ENCODE measurements around the gene SLC23A2. TPM values are rescaled to one million over a fixed set of nuclear protein-coding genes. Genes with fewer than 3 reads are reported as not detected.

Gene SLC23A2
- polyA plus RNA-seq, 3 donors = 3.3 to 28.4 (median 6.4) TPM

DNA sequence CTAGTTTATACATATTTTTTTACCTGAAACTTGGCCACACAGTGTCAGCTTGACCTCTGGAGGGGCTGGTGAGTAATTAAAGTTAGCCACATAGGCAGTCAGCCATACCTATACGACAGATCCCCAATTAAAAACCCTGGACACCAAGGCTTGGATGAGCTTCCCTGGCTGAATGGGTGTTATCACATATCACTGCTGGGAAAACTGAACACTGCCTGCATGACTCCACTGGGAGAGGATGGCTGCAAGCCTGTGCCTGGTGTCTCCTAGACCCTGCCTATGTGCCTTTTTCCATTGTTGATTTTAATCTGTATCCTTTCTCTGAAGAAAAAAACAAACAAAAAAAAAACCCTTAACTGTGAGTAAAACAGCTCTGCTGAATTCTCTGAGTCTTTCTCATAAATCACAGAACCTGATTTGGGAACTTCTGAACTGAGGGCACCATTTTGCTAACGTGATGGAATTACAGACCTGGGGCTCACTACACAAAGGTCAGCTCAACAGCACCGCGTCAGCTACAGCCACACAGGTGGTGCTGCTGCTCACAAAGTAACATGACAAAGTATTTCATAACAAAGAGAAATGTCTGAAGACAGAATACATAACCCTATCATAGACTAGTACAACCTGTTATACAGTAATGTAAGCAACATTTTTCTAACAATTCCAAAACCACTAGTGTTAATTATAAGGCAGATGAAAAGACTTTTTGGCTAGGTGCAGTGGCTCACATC is 97.0 kb downstream of the SLC23A2 start:
- 100% methylated on average over 1 of the region's 4 CpGs for WGBS (ENCODE audit: insufficient coverage)
- H3K27me3 Mint-ChIP-seq (ENCODE audit: low read depth in 3 of 3) = peaks cover 0 to 1% (median 0%) of the 10 kb centered on the region in 3 donors
- H3K36me3 ChIP-seq (replicated peaks in 1 of 2; ENCODE audit: control insufficient read depth in 1 of 2, insufficient read depth in 2 of 2, low read length in 2 of 2) = peaks cover 33 to 83% of the 10 kb centered on the region in 2 donors
- no peak overlapping the region for H3K9ac ChIP-seq (ENCODE audit: insufficient read depth, low read length, poor library complexity, severe bottlenecking)
- H3K4me3 Mint-ChIP-seq = no peak overlapping the region
- H3K27ac Mint-ChIP-seq = peak overlapping the region in 1 of 7 donors; percentile 27
- H3K4me1 ChIP-seq (ENCODE audit: control insufficient read depth in 1 of 2, insufficient read depth in 2 of 2, low read length in 2 of 2) = no peaks in the 10 kb centered on the region
- no peak for DNase-seq
- H3K4me1 Mint-ChIP-seq = no peaks in the 10 kb centered on the region
- H4K20me1 ChIP-seq (ENCODE audit: insufficient read depth, low read length) = peaks cover 30% of the 10 kb centered on the region
- H3K27ac ChIP-seq (ENCODE audit: low read depth in 1 of 2, low read length in 2 of 2) = no peak overlapping the region
- no peak overlapping the region for H3K4me3 ChIP-seq (replicated peaks in 1 of 3; ENCODE audit: low read depth in 2 of 3, low read length in 3 of 3)
- peaks cover 8% of the 10 kb centered on the region for H3K79me2 ChIP-seq (ENCODE audit: insufficient read depth, low read length)
- intact Hi-C loops (cut with micrococcal nuclease) = no loop called here
- no peak overlapping the region for H3K4me2 ChIP-seq (replicated peaks; ENCODE audit: extremely low read depth, low read length, poor library complexity, severe bottlenecking)
- H3K36me3 Mint-ChIP-seq = peaks cover 57 to 70% of the 10 kb centered on the region in 2 donors
- H3K9me3 Mint-ChIP-seq = peaks cover 0 to 2% (median 0%) of the 10 kb centered on the region in 7 donors
- TF ChIP-seq, protein P1, sequence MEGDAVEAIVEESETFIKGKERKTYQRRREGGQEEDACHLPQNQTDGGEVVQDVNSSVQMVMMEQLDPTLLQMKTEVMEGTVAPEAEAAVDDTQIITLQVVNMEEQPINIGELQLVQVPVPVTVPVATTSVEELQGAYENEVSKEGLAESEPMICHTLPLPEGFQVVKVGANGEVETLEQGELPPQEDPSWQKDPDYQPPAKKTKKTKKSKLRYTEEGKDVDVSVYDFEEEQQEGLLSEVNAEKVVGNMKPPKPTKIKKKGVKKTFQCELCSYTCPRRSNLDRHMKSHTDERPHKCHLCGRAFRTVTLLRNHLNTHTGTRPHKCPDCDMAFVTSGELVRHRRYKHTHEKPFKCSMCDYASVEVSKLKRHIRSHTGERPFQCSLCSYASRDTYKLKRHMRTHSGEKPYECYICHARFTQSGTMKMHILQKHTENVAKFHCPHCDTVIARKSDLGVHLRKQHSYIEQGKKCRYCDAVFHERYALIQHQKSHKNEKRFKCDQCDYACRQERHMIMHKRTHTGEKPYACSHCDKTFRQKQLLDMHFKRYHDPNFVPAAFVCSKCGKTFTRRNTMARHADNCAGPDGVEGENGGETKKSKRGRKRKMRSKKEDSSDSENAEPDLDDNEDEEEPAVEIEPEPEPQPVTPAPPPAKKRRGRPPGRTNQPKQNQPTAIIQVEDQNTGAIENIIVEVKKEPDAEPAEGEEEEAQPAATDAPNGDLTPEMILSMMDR (IDR thresholded peaks at IDR 0.05) = no peak
- no peaks in the 10 kb centered on the region for H3K9me3 ChIP-seq (replicated peaks in 1 of 2; ENCODE audit: control insufficient read depth in 1 of 2, insufficient read depth in 1 of 2, low read length in 2 of 2)
- H3K27me3 ChIP-seq (ENCODE audit: control insufficient read depth in 2 of 2, insufficient read depth in 2 of 2, low read length in 2 of 2) = no peaks in the 10 kb centered on the region
- no peak overlapping the region for H2AFZ ChIP-seq (ENCODE audit: insufficient read depth, low read depth, low read length, poor library complexity, severe bottlenecking)

DNA sequence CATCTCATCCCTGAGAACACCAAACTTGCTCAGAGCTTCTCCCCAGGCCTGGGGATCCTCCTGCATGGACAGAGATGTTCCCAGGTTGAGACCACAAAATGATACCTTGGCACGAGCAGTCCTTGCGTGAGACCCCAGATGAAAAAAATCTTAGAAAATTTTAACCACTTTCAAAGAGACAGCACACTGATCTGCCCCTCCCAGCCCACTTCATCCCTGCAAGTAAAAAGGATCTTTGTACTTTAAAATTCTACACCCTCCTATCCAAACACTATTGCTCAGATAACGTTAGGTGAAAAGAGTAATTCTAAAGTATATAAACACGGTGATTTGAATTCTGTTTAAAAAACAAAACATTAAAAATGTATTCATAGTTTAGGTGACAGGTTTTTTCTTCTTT is 98.5 kb downstream of the SLC23A2 start:
- H2AFZ ChIP-seq (ENCODE audit: insufficient read depth, low read depth, low read length, poor library complexity, severe bottlenecking) = no peak overlapping the region
- H3K4me1 ChIP-seq (ENCODE audit: control insufficient read depth in 1 of 2, insufficient read depth in 2 of 2, low read length in 2 of 2) = peaks cover 0 to 9% of the 10 kb centered on the region in 2 donors
- H3K79me2 ChIP-seq (ENCODE audit: insufficient read depth, low read length) = peaks cover 8% of the 10 kb centered on the region
- H3K9ac ChIP-seq (ENCODE audit: insufficient read depth, low read length, poor library complexity, severe bottlenecking) = no peak overlapping the region
- peaks cover 46 to 89% of the 10 kb centered on the region in 2 donors for H3K36me3 ChIP-seq (replicated peaks in 1 of 2; ENCODE audit: control insufficient read depth in 1 of 2, insufficient read depth in 2 of 2, low read length in 2 of 2)
- no peak overlapping the region for H3K4me3 Mint-ChIP-seq
- DNase-seq = no peak
- WGBS (ENCODE audit: insufficient coverage) = 90% methylated on average over 2 of the region's 4 CpGs
- peaks cover 0 to 2% (median 0%) of the 10 kb centered on the region in 7 donors for H3K9me3 Mint-ChIP-seq
- no peak overlapping the region for H3K4me2 ChIP-seq (replicated peaks; ENCODE audit: extremely low read depth, low read length, poor library complexity, severe bottlenecking)
- peaks cover 9% of the 10 kb centered on the region for H3K4me1 Mint-ChIP-seq
- TF ChIP-seq, protein P1 (IDR thresholded peaks at IDR 0.05) = no peak
- H3K9me3 ChIP-seq (replicated peaks in 1 of 2; ENCODE audit: control insufficient read depth in 1 of 2, insufficient read depth in 1 of 2, low read length in 2 of 2) = no peaks in the 10 kb centered on the region
- peaks cover 63 to 75% of the 10 kb centered on the region in 2 donors for H3K36me3 Mint-ChIP-seq
- H4K20me1 ChIP-seq (ENCODE audit: insufficient read depth, low read length) = peaks cover 44% of the 10 kb centered on the region
- H3K27me3 Mint-ChIP-seq (ENCODE audit: low read depth in 3 of 3) = peaks cover 0 to 1% (median 1%) of the 10 kb centered on the region in 3 donors
- no peaks in the 10 kb centered on the region for H3K27me3 ChIP-seq (ENCODE audit: control insufficient read depth in 2 of 2, insufficient read depth in 2 of 2, low read length in 2 of 2)
- intact Hi-C loops (cut with micrococcal nuclease) = no loop called here
- H3K27ac Mint-ChIP-seq = no peak overlapping the region
- no peak overlapping the region for H3K4me3 ChIP-seq (replicated peaks in 1 of 3; ENCODE audit: low read depth in 2 of 3, low read length in 3 of 3)
- no peak overlapping the region for H3K27ac ChIP-seq (ENCODE audit: low read depth in 1 of 2, low read length in 2 of 2)
